ENCODE data around the gene SPRR2E. TPM values are rescaled to one million over a fixed set of nuclear protein-coding genes. Genes with fewer than 3 reads are reported as not detected.
"Not testable (repeated sequence)": the region's sequence is repeated elsewhere in the genome, so short reads cannot be mapped to it uniquely, and the experiment has no call there.

SPRR2E gene
- polyA plus RNA-seq, 1 donor = not detected

DNA sequence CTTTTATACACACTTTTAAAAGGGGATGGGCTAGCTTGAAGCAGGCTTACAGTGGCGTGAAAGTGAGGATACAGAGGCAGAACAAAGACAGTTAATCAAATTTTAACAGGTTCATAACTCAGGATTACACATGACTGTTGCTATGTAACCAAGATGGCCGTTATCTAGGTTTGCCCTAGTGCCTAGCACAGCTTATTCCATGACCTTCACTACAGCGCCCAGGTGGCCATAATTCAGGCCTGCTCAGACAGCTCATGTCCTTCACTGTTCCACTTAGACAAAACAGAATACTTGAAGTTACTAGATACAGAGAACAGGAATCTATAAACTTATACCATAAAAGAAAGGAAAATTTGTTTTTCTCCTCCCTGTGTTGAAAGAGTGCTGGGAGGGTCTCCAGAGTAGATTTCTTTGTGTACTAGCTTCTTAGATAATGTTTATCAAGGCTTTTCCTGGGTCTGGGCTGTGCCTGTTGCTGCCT lies 25.2 kb upstream of the SPRR2E start:
- H3K4me1 ChIP-seq (ENCODE audit: control insufficient read depth, insufficient read depth, low read length) = no peaks in the 10 kb centered on the region
- H3K9me3 ChIP-seq (ENCODE audit: control insufficient read depth, low read depth, low read length) = no peaks in the 10 kb centered on the region
- H3K27ac ChIP-seq (ENCODE audit: low read length) = no peak overlapping the region
- no peak overlapping the region for H3K4me3 ChIP-seq (ENCODE audit: low read length)
- WGBS (ENCODE audit: insufficient coverage, low lambda C conversion rate) = no CpG with 5 or more reads among the region's 3 CpGs
- H3K27me3 ChIP-seq (ENCODE audit: control insufficient read depth, insufficient read depth, low read length) = no peaks in the 10 kb centered on the region
- H3K36me3 ChIP-seq (ENCODE audit: control insufficient read depth, insufficient read depth, low read length) = no peaks in the 10 kb centered on the region
- DNase-seq = no peak

DNA sequence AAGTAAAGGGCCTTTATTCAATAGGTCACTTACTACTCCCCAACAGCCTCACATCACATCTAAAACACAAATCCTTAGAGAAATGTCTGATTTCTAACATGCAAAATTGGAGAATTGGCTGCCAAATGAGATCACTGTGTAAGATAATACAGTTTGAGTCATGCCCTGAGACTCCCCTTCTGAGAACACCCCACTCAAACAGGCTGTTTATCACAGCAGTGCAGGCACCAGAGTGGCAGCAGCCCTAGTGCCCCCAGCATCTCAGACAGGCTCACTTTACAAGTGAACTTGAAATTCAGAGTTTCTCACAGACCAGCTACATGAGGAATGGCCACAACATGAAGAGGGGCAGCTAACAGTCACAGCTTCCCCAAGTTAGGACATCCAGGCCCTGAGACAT lies 20.9 kb upstream of the SPRR2E start:
- H3K27me3 ChIP-seq (ENCODE audit: control insufficient read depth, insufficient read depth, low read length); H3K4me3 ChIP-seq (ENCODE audit: low read length); H3K9me3 ChIP-seq (ENCODE audit: control insufficient read depth, low read depth, low read length); H3K36me3 ChIP-seq (ENCODE audit: control insufficient read depth, insufficient read depth, low read length); DNase-seq; H3K27ac ChIP-seq (ENCODE audit: low read length); H3K4me1 ChIP-seq (ENCODE audit: control insufficient read depth, insufficient read depth, low read length): not testable (repeated sequence)

GRCh38 chr1:153113416-153113815 lies 19.1 kb upstream of the SPRR2E start, which contains the start of gene SPRR2F:
Gene SPRR2F, minus strand, starts transcription at chr1:153113516. Its CDS starts 783 bp downstream, at chr1:153112733.
- Histone ChIP-seq H3K4me1 (ENCODE audit: control insufficient read depth, insufficient read depth, low read length) (no peaks in the 10 kb centered on the region), H3K4me3 (ENCODE audit: low read length) (no peak within 1 kb of the TSS), H3K27ac (ENCODE audit: low read length) (no peak within 1 kb of the TSS), H3K27me3 (ENCODE audit: control insufficient read depth, insufficient read depth, low read length) (no peaks in the 10 kb centered on the region), H3K9me3 (ENCODE audit: control insufficient read depth, low read depth, low read length) (no peaks in the 10 kb centered on the region), H3K36me3 (ENCODE audit: control insufficient read depth, insufficient read depth, low read length) (no peaks in the 10 kb centered on the region)
- no peak for DNase-seq
- WGBS (ENCODE audit: insufficient coverage, low lambda C conversion rate) = no CpG with 5 or more reads among the region's 3 CpGs

DNA sequence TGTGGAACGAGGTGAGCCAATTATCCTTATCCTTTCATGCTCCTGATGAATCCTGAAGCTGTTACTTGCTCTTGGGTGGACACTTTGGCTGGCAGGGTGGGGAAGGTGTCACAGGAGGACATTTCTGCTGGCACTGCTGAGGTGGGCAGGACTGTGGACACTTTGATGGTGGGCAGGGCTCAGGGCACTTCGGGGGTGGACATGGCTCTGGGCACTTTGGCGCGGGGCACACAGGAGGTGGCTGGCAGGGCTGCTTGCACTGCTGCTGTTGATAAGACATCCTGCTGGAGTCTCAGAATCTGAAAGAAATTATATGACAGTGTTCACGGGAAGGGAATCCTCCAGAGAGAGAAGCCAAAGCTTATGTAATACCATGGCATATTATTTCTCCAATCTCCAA lies 18.1 kb upstream of the SPRR2E start:
- H3K9me3 ChIP-seq (ENCODE audit: control insufficient read depth, low read depth, low read length); H3K36me3 ChIP-seq (ENCODE audit: control insufficient read depth, insufficient read depth, low read length); H3K27me3 ChIP-seq (ENCODE audit: control insufficient read depth, insufficient read depth, low read length); H3K4me1 ChIP-seq (ENCODE audit: control insufficient read depth, insufficient read depth, low read length); DNase-seq; H3K4me3 ChIP-seq (ENCODE audit: low read length); H3K27ac ChIP-seq (ENCODE audit: low read length): not testable (repeated sequence)
- 57% methylated on average over 1 of the region's 5 CpGs for WGBS (ENCODE audit: insufficient coverage, low lambda C conversion rate)

GRCh38 chr1:153100245-153100644 lies 5.9 kb upstream of the SPRR2E start:
- Histone ChIP-seq H3K27ac (ENCODE audit: low read length) (no peak overlapping the region), H3K36me3 (ENCODE audit: control insufficient read depth, insufficient read depth, low read length) (no peaks in the 10 kb centered on the region), H3K4me3 (ENCODE audit: low read length) (no peak overlapping the region), H3K4me1 (ENCODE audit: control insufficient read depth, insufficient read depth, low read length) (no peaks in the 10 kb centered on the region), H3K27me3 (ENCODE audit: control insufficient read depth, insufficient read depth, low read length) (no peaks in the 10 kb centered on the region), H3K9me3 (ENCODE audit: control insufficient read depth, low read depth, low read length) (no peaks in the 10 kb centered on the region)
- WGBS (ENCODE audit: insufficient coverage, low lambda C conversion rate) = 87% methylated on average over 2 of the region's 5 CpGs
- DNase-seq = no peak

- no peak for DNase-seq
- Histone ChIP-seq H3K9me3 (ENCODE audit: control insufficient read depth, low read depth, low read length) (no peaks in the 10 kb centered on the region), H3K27ac (ENCODE audit: low read length) (no peak overlapping the region), H3K27me3 (ENCODE audit: control insufficient read depth, insufficient read depth, low read length) (no peaks in the 10 kb centered on the region), H3K4me1 (ENCODE audit: control insufficient read depth, insufficient read depth, low read length) (no peaks in the 10 kb centered on the region), H3K4me3 (ENCODE audit: low read length) (no peak overlapping the region), H3K36me3 (ENCODE audit: control insufficient read depth, insufficient read depth, low read length) (no peaks in the 10 kb centered on the region)
- WGBS (ENCODE audit: insufficient coverage, low lambda C conversion rate) = 92% methylated on average over 5 of the region's 9 CpGs
Measured at GRCh38 chr1:153099461-153100045, 5.2 kb upstream of the SPRR2E start.

DNA sequence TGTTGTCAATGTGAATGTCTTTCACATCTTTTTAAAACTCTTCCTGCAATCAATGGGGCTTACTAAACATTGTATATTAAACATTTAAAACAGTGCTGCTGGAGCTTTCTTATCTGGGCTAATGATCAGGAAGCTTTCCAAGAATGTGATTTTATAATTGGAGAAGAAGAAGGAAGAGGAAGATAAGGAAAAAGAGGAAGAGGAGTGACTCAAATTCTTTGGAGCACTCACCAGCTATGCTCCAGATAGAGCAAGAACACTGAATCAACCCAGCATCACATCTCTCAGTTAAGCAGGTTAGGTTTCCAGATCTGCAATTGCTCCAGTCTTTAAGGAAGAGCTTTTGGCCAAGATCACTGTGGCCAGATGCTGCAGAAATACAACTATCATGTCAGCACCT lies 1.4 kb upstream of the SPRR2E start:
- H3K27me3 ChIP-seq (ENCODE audit: control insufficient read depth, insufficient read depth, low read length) = no peaks in the 10 kb centered on the region
- H3K4me1 ChIP-seq (ENCODE audit: control insufficient read depth, insufficient read depth, low read length) = no peaks in the 10 kb centered on the region
- no peaks in the 10 kb centered on the region for H3K36me3 ChIP-seq (ENCODE audit: control insufficient read depth, insufficient read depth, low read length)
- H3K27ac ChIP-seq (ENCODE audit: low read length) = no peak overlapping the region
- H3K4me3 ChIP-seq (ENCODE audit: low read length) = no peak overlapping the region
- H3K9me3 ChIP-seq (ENCODE audit: control insufficient read depth, low read depth, low read length) = no peaks in the 10 kb centered on the region
- DNase-seq = no peak

DNA sequence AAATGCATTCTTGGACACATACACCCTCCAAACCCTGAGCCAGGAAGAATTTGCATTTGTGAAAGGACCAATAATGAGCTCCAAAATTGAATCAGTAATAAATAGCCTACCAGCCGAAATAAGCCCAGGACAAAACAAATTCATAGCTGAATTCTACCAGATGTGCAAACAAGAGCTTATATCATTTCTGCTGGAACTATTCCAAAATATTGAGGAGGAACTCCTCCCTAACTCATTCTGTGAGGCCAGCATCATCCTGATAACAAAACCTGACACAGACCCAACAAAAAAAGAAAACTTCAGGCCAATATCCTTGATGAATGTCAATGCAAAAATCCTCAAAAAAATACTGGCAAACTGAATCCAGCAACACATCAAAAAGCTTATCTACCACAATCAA lies 6.7 kb downstream of the SPRR2E start:
- no peak overlapping the region for H3K27ac ChIP-seq (ENCODE audit: low read length)
- no peak for DNase-seq
- no CpG with 5 or more reads among the region's 1 CpG for WGBS (ENCODE audit: insufficient coverage, low lambda C conversion rate)
- no peaks in the 10 kb centered on the region for H3K4me1 ChIP-seq (ENCODE audit: control insufficient read depth, insufficient read depth, low read length)
- no peak overlapping the region for H3K4me3 ChIP-seq (ENCODE audit: low read length)
- no peaks in the 10 kb centered on the region for H3K27me3 ChIP-seq (ENCODE audit: control insufficient read depth, insufficient read depth, low read length)
- H3K9me3 ChIP-seq (ENCODE audit: control insufficient read depth, low read depth, low read length) = no peaks in the 10 kb centered on the region
- no peaks in the 10 kb centered on the region for H3K36me3 ChIP-seq (ENCODE audit: control insufficient read depth, insufficient read depth, low read length)

- no peak overlapping the region for H3K27ac ChIP-seq (ENCODE audit: low read length)
- DNase-seq = no peak
- H3K4me1 ChIP-seq (ENCODE audit: control insufficient read depth, insufficient read depth, low read length) = no peaks in the 10 kb centered on the region
- 100% methylated on average over 1 of the region's 3 CpGs for WGBS (ENCODE audit: insufficient coverage, low lambda C conversion rate)
- H3K4me3 ChIP-seq (ENCODE audit: low read length) = no peak overlapping the region
- no peaks in the 10 kb centered on the region for H3K27me3 ChIP-seq (ENCODE audit: control insufficient read depth, insufficient read depth, low read length)
- H3K36me3 ChIP-seq (ENCODE audit: control insufficient read depth, insufficient read depth, low read length) = no peaks in the 10 kb centered on the region
- no peaks in the 10 kb centered on the region for H3K9me3 ChIP-seq (ENCODE audit: control insufficient read depth, low read depth, low read length)
Measured at GRCh38 chr1:153081736-153082135, 12.6 kb downstream of the SPRR2E start.

- no peak for DNase-seq
- Histone ChIP-seq H3K27ac (ENCODE audit: low read length) (no peak overlapping the region), H3K4me3 (ENCODE audit: low read length) (no peak overlapping the region), H3K9me3 (ENCODE audit: control insufficient read depth, low read depth, low read length) (no peaks in the 10 kb centered on the region), H3K4me1 (ENCODE audit: control insufficient read depth, insufficient read depth, low read length) (no peaks in the 10 kb centered on the region), H3K36me3 (ENCODE audit: control insufficient read depth, insufficient read depth, low read length) (no peaks in the 10 kb centered on the region), H3K27me3 (ENCODE audit: control insufficient read depth, insufficient read depth, low read length) (no peaks in the 10 kb centered on the region)
- no CpG with 5 or more reads among the region's 5 CpGs for WGBS (ENCODE audit: insufficient coverage, low lambda C conversion rate)
Measured at GRCh38 chr1:153072806-153073726, 21.3 kb downstream of the SPRR2E start.

- Histone ChIP-seq H3K4me3 (ENCODE audit: low read length) (no peak within 1 kb of the TSS), H3K27ac (ENCODE audit: low read length) (no peak within 1 kb of the TSS), H3K36me3 (ENCODE audit: control insufficient read depth, insufficient read depth, low read length) (no peaks in the 10 kb centered on the region), H3K4me1 (ENCODE audit: control insufficient read depth, insufficient read depth, low read length) (no peaks in the 10 kb centered on the region), H3K27me3 (ENCODE audit: control insufficient read depth, insufficient read depth, low read length) (no peaks in the 10 kb centered on the region), H3K9me3 (ENCODE audit: control insufficient read depth, low read depth, low read length) (no peaks in the 10 kb centered on the region)
- no CpG with 5 or more reads among the region's 2 CpGs for WGBS (ENCODE audit: insufficient coverage, low lambda C conversion rate)
- no peak for DNase-seq
Measured at GRCh38 chr1:153071511-153071910, 22.8 kb downstream of the SPRR2E start, which contains the start of gene SPRR2B. Gene SPRR2B, minus strand, starts transcription at chr1:153071611. Its CDS starts 772 bp downstream, at chr1:153070839.

All from large intestine (tissue), 3 donors.